ENCODE data around the gene RAD52.

DNA sequence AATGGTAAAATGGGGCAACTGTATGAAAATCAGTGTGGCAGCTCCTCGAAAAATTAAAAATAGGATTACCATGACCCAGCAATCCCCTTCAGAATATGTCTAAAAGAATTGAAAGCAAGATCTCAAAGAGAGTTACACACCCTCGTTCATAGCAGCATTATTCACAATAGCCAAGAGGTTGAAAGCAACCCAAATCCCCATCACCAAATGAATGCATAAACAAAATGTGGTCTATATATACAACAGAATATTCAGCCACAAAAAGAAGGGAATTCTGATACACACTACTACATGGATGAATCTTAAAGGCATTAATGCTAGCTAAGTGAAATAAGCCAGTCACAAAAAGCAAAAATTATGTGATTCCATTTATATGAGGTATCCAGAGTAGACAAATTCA lies 27.2 kb downstream of the RAD52 start:
- TF ChIP-seq, protein P1, sequence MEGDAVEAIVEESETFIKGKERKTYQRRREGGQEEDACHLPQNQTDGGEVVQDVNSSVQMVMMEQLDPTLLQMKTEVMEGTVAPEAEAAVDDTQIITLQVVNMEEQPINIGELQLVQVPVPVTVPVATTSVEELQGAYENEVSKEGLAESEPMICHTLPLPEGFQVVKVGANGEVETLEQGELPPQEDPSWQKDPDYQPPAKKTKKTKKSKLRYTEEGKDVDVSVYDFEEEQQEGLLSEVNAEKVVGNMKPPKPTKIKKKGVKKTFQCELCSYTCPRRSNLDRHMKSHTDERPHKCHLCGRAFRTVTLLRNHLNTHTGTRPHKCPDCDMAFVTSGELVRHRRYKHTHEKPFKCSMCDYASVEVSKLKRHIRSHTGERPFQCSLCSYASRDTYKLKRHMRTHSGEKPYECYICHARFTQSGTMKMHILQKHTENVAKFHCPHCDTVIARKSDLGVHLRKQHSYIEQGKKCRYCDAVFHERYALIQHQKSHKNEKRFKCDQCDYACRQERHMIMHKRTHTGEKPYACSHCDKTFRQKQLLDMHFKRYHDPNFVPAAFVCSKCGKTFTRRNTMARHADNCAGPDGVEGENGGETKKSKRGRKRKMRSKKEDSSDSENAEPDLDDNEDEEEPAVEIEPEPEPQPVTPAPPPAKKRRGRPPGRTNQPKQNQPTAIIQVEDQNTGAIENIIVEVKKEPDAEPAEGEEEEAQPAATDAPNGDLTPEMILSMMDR (IDR thresholded peaks at IDR 0.05) = no peak
- TF ChIP-seq EZH2 (IDR thresholded peaks at IDR 0.05; ENCODE audit: borderline replicate concordance, insufficient read depth, low read depth, low read length, poor library complexity, severe bottlenecking) = no peak
